SK-N-SH (cell line): ENCODE data around the gene BSCL2. TPM values are rescaled to one million over a fixed set of nuclear protein-coding genes. Genes with fewer than 3 reads are reported as not detected.
A peak's percentile ranks its signal among the peaks of the same experiment; 100 is the strongest.

Experiments
- CTCF ChIA-PET: fragments of 300-600, 350-600 bp; formaldehyde crosslinking; extraction: SDS; loops from one replicate; lab custom pipeline; 2021; lab: Yijun Ruan, JAX
- POLR2A ChIA-PET: fragments of 350-600 bp; sonication (Branson Sonifier 250); formaldehyde crosslinking; extraction: SDS; loops from one replicate; lab custom pipeline; 2020; ENCODE audit warnings: antibody characterized with exemption, inconsistent platforms; lab: Yijun Ruan, JAX
- DNase-seq: peaks from one replicate; pipeline ENCODE4 v3.0.0; 2012
- H2AFZ ChIP-seq: fragments of 200-600 bp; sonication (generic); 2 replicates; pipeline ENCODE4 v1.8.1; 2016; ENCODE audit warnings: antibody characterized with exemption, mild to moderate bottlenecking, low read depth
- H3F3A ChIP-seq: fragments of 200-600 bp; sonication (generic); replicated peaks from 2 replicates; pipeline ENCODE3; 2016; ENCODE audit warnings: antibody characterized with exemption, mild to moderate bottlenecking; ENCODE audit not compliant: insufficient read depth
- H3K27ac ChIP-seq, 2 experiments: fragments of 200-500 bp in 1 of 2; fragments of 200-600 bp in 1 of 2; sonication (Bioruptor generic) in 1 of 2; sonication (generic), shearing (Covaris generic) in 1 of 2; 2 replicates each; pipeline versions ENCODE4 v1.5.1 to v1.6.1; 2014 to 2016; ENCODE audit warnings: low read depth in 2 of 2, inconsistent platforms in 1 of 2, low read length in 1 of 2, mild to moderate bottlenecking in 1 of 2, mixed read lengths in 1 of 2
- H3K27me3 ChIP-seq: fragments of 200-600 bp; sonication (generic), shearing (Covaris generic); 2 replicates; pipeline ENCODE4 v1.6.1; 2016; ENCODE audit warnings: mixed run types; ENCODE audit not compliant: insufficient read depth
- H3K36me3 ChIP-seq, 2 experiments: fragments of 200-500 bp in 1 of 2; fragments of 200-600 bp in 1 of 2; sonication (Bioruptor generic) in 1 of 2; sonication (generic) in 1 of 2; replicated peaks in 1 of 2; 2 replicates each; pipeline versions ENCODE3 to v1.5.1; 2014 to 2016; ENCODE audit warnings: low read length in 1 of 2, mild to moderate bottlenecking in 1 of 2; ENCODE audit not compliant: insufficient read depth in 2 of 2, control insufficient read depth in 1 of 2
- H3K4me1 ChIP-seq, 2 experiments: fragments of 200-500 bp in 1 of 2; fragments of 200-600 bp in 1 of 2; sonication (Bioruptor generic) in 1 of 2; sonication (generic), shearing (Covaris generic) in 1 of 2; 2 replicates each; pipeline versions ENCODE4 v1.5.1 to v1.6.1; 2014 to 2016; ENCODE audit warnings: low read depth in 1 of 2, low read length in 1 of 2, mixed run types in 1 of 2; ENCODE audit not compliant: insufficient read depth in 2 of 2, control insufficient read depth in 1 of 2
- H3K4me2 ChIP-seq: fragments of 200-600 bp; sonication (generic), shearing (Covaris generic); 2 replicates; pipeline ENCODE4 v1.6.1; 2017; ENCODE audit warnings: mixed run types
- H3K4me3 ChIP-seq, 2 experiments: fragments of 200-500 bp in 1 of 2; fragments of 200-600 bp in 1 of 2; sonication (Bioruptor generic) in 1 of 2; sonication (generic), shearing (Covaris generic) in 1 of 2; 2 replicates each; pipeline versions ENCODE4 v1.5.1 to v1.8.1; 2014 to 2016; ENCODE audit warnings: low read depth in 2 of 2, inconsistent platforms in 1 of 2, low read length in 1 of 2, mild to moderate bottlenecking in 1 of 2, mixed read lengths in 1 of 2, moderate library complexity in 1 of 2
- H3K79me2 ChIP-seq: fragments of 200-600 bp; sonication (generic); 2 replicates; pipeline ENCODE4 v1.8.1; 2017; ENCODE audit warnings: mild to moderate bottlenecking; ENCODE audit not compliant: insufficient read depth
- H3K9ac ChIP-seq: fragments of 200-600 bp; sonication (generic); 2 replicates; pipeline ENCODE4 v1.6.1; 2017; ENCODE audit warnings: mixed run types
- H3K9me2 ChIP-seq: fragments of 200-600 bp; sonication (generic); 2 replicates; pipeline ENCODE4 v1.6.1; 2017; ENCODE audit warnings: mixed run types
- H3K9me3 ChIP-seq: fragments of 200-600 bp; sonication (generic); 2 replicates; pipeline ENCODE4 v1.6.1; 2017; ENCODE audit warnings: mixed run types, mild to moderate bottlenecking, moderate library complexity
- H4K20me1 ChIP-seq: fragments of 200-600 bp; sonication (generic); 2 replicates; pipeline ENCODE4 v1.6.1; 2017; ENCODE audit warnings: mild to moderate bottlenecking, mixed run types; ENCODE audit not compliant: insufficient read depth
- CHD2 ChIP-seq: fragments of 150-350 bp; IDR thresholded peaks from 2 replicates; pipeline ENCODE4 v1.6.1; 2018; ENCODE audit warnings: low read length; ENCODE audit not compliant: partially characterized antibody
- ELF1 ChIP-seq: IDR thresholded peaks from 2 replicates; pipeline ENCODE4 v1.4.0; 2012
- EP300 ChIP-seq, 2 experiments: IDR thresholded peaks; 2 replicates each; pipeline versions ENCODE4 v1.4.0 to v1.6.1; 2012; ENCODE audit warnings: borderline replicate concordance in 1 of 2, low read depth in 1 of 2, low read length in 1 of 2
- FOXJ3 ChIP-seq: sonication (generic); formaldehyde crosslinking; IDR thresholded peaks from 2 replicates; pipeline ENCODE4 v1.5.1; 2020; ENCODE audit warnings: mild to moderate bottlenecking, missing genetic modification reagents
- FOXM1 ChIP-seq: IDR thresholded peaks from 2 replicates; pipeline ENCODE4 v1.4.0; 2012; ENCODE audit warnings: low read depth, mild to moderate bottlenecking
- GABPA ChIP-seq: IDR thresholded peaks from 2 replicates; pipeline ENCODE4 v1.4.0; 2012; ENCODE audit warnings: low read depth, mild to moderate bottlenecking
- GATA2 ChIP-seq: sonication (generic); formaldehyde crosslinking; IDR thresholded peaks from 2 replicates; pipeline ENCODE4 v1.5.0; 2020; ENCODE audit warnings: mild to moderate bottlenecking, missing genetic modification reagents
- IRF3 ChIP-seq: fragments of 150-350 bp; IDR thresholded peaks from 2 replicates; pipeline ENCODE4 v1.6.1; 2016; ENCODE audit warnings: mild to moderate bottlenecking, low read depth, low read length
- JUND ChIP-seq: IDR thresholded peaks from 2 replicates; pipeline ENCODE4 v1.4.0; 2012
- NFIC ChIP-seq: IDR thresholded peaks from 2 replicates; pipeline ENCODE4 v1.4.0; 2012; ENCODE audit warnings: borderline replicate concordance
- NRF1 ChIP-seq: IDR thresholded peaks from 2 replicates; pipeline ENCODE4 v1.6.1; 2012; ENCODE audit warnings: low read depth, mild to moderate bottlenecking, low read length
- PBX3 ChIP-seq: IDR thresholded peaks from 2 replicates; pipeline ENCODE4; 2012
- TEAD4 ChIP-seq: IDR thresholded peaks from 2 replicates; pipeline ENCODE4 v1.4.0; 2012; ENCODE audit warnings: mild to moderate bottlenecking, borderline replicate concordance; ENCODE audit not compliant: insufficient read depth
- USF1 ChIP-seq: IDR thresholded peaks from 2 replicates; pipeline ENCODE4 v1.4.0; 2012; ENCODE audit warnings: low read depth, borderline replicate concordance
- USF2 ChIP-seq: fragments of 150-350 bp; IDR thresholded peaks from 2 replicates; pipeline ENCODE4 v1.6.1; 2017; ENCODE audit warnings: antibody characterized with exemption, low read length, low read depth, borderline replicate concordance
- WGBS: methylation state at CpG from one replicate; pipeline ENCODE4 v1.1.6; 2017; ENCODE audit warnings: low lambda C conversion rate; 5-methylcytosine and 5-hydroxymethylcytosine counted together
- polyA plus RNA-seq, 3 experiments: library from polyadenylated mRNA; depleted of rRNA; stranded (reverse); fragments of >200 nt; gene quantifications; 2 replicates each; pipeline ENCODE4 v1.2.3, GENCODE V29; 2012

BSCL2 gene
- polyA plus RNA-seq, 1 of the 3 experiments (the other 2 are of a cell fraction) = 81.5 TPM

GRCh38 chr11:62671236-62671607, 36.0 kb downstream of the BSCL2 start:
- no peak for DNase-seq
- Histone ChIP-seq H3K4me1 (peaks cover 25 to 28% of the 10 kb centered on the region in 2 experiments; a peak in 3 of 4 replicates), H3K79me2 (peaks cover 78% of the 10 kb centered on the region), H3K9ac (peak overlapping the region; percentile 81), H3K4me3 (peak overlapping the region; percentile 68 to 90), H4K20me1 (no peaks in the 10 kb centered on the region), H3F3A (peaks cover 41% of the 10 kb centered on the region), H3K9me3 (no peaks in the 10 kb centered on the region), H3K27me3 (no peaks in the 10 kb centered on the region), H2AFZ (peak overlapping the region; percentile 85), H3K27ac (peak overlapping the region; percentile 80 to 94), H3K4me2 (peak overlapping the region; percentile 97)
- ChIA-PET POLR2A (interaction anchor here (0.7 to 1.9 kb wide), 18 partner anchors 8 to 170 kb away, joined by 3 to 16 read pairs (median 6); partner anchors contain the start of genes B3GAT3, EEF1G, GANAB and HNRNPUL2), CTCF (interaction anchor here (1.0 to 2.0 kb wide), 6 partner anchors 10 to 290 kb away, joined by 3 to 8 read pairs (median 6); partner anchors contain the start of gene EML3)
- WGBS = 10% methylated on average over 8 of the region's 17 CpGs
- TF ChIP-seq GATA2 (CRISPR knock-in tag) = no peak
- no peak for TF ChIP-seq NFIC
- no peak for TF ChIP-seq FOXJ3 (CRISPR knock-in tag)
- no peak for TF ChIP-seq FOXM1
- TF ChIP-seq ELF1 = no peak
- TF ChIP-seq GABPA = no peak
- no peak for TF ChIP-seq CHD2
- TF ChIP-seq NRF1 = no peak
- no peak for TF ChIP-seq JUND
- no peak for TF ChIP-seq USF2
- no peak for TF ChIP-seq EP300 (IDR thresholded peaks at IDR 0.05; ENCODE audit: borderline replicate concordance in 1 of 2, low read depth in 1 of 2, low read length in 1 of 2)
- no peak for TF ChIP-seq PBX3
- no peak for TF ChIP-seq TEAD4
- TF ChIP-seq USF1 = no peak
- TF ChIP-seq IRF3 = no peak
- TF ChIP-seq, all 33 proteins: peak for 0
- peaks cover 15 to 23% of the 10 kb centered on the region in 2 experiments for H3K36me3 ChIP-seq
- H3K9me2 ChIP-seq = no peaks in the 10 kb centered on the region
